A673 (cell line): ENCODE data around the gene CTNNA2.

Source experiments
- CTCF ChIP-seq: fragments of 300-800, 200-600 bp; sonication (generic); conservative IDR thresholded peaks from 2 replicates; pipeline ENCODE4 v1.5.1; 2017; ENCODE audit warnings: low read depth, mild to moderate bottlenecking, antibody characterized with exemption, low read length, moderate library complexity, mixed read lengths
- EZH2 ChIP-seq: fragments of 200-600 bp; sonication (generic); IDR thresholded peaks from 2 replicates; pipeline ENCODE4 v1.6.1; 2017; ENCODE audit warnings: borderline replicate concordance, low read depth, mild to moderate bottlenecking, mixed read lengths, antibody characterized with exemption, low read length; ENCODE audit not compliant: poor library complexity, severe bottlenecking

- TF ChIP-seq CTCF (no peak), EZH2 (no peak)
Observed at GRCh38 chr2:80573167-80573566, 1060.3 kb downstream of the CTNNA2 start.
